ENCODE data around the gene DNM1L.

The DNM1L gene

DNA sequence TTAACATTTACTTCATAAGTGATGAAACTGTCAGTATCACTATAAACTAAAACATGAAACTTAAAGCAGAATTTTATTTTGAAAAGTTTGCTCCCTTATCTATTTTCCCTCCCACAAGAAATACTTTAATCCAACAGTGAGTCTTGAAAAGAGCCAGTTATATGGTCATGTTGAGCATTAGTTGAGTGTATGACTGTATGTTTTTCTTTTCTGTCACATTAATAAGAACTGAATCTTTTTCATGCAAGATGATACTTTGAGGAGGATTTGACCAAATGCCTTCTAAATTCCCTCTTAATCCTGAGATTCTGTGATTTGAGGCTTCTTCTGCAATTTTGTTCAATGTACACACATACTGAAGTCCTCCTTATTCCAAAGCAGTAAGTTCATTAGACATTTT is 110.3 kb downstream of the DNM1L start:
- TF ChIP-seq ZFX (IDR thresholded peaks at IDR 0.05), result no peak
- TF ChIP-seq, protein P1, sequence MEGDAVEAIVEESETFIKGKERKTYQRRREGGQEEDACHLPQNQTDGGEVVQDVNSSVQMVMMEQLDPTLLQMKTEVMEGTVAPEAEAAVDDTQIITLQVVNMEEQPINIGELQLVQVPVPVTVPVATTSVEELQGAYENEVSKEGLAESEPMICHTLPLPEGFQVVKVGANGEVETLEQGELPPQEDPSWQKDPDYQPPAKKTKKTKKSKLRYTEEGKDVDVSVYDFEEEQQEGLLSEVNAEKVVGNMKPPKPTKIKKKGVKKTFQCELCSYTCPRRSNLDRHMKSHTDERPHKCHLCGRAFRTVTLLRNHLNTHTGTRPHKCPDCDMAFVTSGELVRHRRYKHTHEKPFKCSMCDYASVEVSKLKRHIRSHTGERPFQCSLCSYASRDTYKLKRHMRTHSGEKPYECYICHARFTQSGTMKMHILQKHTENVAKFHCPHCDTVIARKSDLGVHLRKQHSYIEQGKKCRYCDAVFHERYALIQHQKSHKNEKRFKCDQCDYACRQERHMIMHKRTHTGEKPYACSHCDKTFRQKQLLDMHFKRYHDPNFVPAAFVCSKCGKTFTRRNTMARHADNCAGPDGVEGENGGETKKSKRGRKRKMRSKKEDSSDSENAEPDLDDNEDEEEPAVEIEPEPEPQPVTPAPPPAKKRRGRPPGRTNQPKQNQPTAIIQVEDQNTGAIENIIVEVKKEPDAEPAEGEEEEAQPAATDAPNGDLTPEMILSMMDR (conservative IDR thresholded peaks at IDR 0.05), result no peak
- H3K27ac ChIP-seq, result no peak overlapping the region

DNA sequence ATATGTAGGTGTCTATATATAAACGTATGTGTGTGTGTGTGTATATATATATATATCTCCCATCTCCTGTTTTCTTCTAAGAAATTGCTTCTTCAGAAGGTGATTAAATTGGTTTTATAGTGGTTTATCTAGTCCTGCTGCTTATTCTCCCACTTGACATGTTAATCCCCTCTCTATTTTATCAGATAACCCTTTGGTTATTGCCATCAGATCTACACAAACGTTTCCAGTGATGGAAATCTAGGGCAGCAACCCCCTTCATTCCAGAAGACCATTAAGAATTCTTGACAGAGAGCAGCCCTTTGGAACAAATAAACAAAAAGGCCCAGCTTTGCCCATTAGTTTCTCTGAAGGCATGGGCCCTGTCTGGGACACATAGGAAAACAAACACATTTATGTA is 110.8 kb downstream of the DNM1L start:
- no peak overlapping the region for H3K27ac ChIP-seq
- TF ChIP-seq, protein P1 (conservative IDR thresholded peaks at IDR 0.05), result no peak
- no peak for TF ChIP-seq ZFX (IDR thresholded peaks at IDR 0.05)

DNA sequence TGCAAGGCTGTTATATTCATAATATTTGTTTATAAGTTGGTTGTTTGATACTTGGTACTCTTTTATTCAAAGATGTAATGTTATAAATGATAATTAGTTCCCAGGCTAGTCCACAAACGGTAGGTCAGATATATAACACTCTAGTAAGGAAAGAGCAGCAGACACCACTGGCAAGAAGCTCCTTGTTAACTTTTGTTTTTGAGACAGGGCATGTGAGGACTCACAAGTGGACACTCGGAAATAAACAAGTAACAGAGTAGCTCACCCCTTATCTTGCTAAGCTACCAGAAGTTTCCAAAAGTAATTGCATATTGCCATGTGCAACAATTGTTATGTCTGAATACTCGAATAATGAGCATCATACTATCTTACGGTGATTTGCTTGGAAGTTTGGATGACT is 115.2 kb downstream of the DNM1L start:
- H3K27ac ChIP-seq, result no peak overlapping the region
- TF ChIP-seq, protein P1 (conservative IDR thresholded peaks at IDR 0.05), result no peak
- TF ChIP-seq ZFX (IDR thresholded peaks at IDR 0.05), result no peak
